GM12878 (cell line): ENCODE results near the gene TEX12.
"Not testable (repeated sequence)": the region's sequence is repeated elsewhere in the genome, so short reads cannot be mapped to it uniquely, and the experiment has no call there.

ENCODE experiments used
- ASH2L ChIP-seq: fragments of 300-600, 200-600 bp; sonication (generic); IDR thresholded peaks from 2 replicates; pipeline ENCODE4 v1.6.1; 2017; ENCODE audit warnings: low read depth, mild to moderate bottlenecking, borderline replicate concordance
- FOXK2 ChIP-seq: fragments of 450-650 bp; IDR thresholded peaks from 2 replicates; pipeline ENCODE4 v1.6.1; 2017; ENCODE audit warnings: mild to moderate bottlenecking, moderate library complexity
- HCFC1 ChIP-seq: fragments of 150-350 bp; IDR thresholded peaks from 2 replicates; pipeline ENCODE4 v1.6.1; 2014; ENCODE audit warnings: low read length
- NRF1 ChIP-seq: conservative IDR thresholded peaks from 2 replicates; pipeline ENCODE4 v1.6.1; 2011; ENCODE audit warnings: mild to moderate bottlenecking, low read depth, low read length, improper control_type of control experiment

- not testable (repeated sequence) for TF ChIP-seq HCFC1, NRF1, ASH2L, FOXK2
Measured at GRCh38 chr11:112195113-112195512, 27.9 kb downstream of the TEX12 start.
